ENCODE measurements around the gene IRAK3.

DNA sequence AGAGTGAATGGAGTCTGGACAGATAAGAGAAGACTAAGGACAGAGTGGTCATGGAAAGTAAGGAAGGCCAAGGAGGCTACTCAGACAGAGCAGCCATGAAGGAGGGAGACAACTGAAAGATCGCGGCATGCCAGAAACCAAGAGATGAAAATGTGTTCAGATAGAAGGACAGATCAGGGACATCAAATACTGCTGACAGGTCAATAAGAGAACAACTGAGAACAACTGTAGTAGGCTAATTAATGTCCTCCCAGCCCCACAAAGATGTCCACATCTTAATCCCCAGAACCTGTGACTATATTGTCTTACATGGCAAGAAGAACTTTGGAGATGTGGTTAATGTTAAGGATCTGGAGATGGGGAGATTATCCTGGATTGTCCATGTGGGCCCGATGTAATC lies 98.3 kb downstream of the IRAK3 start:
- TF ChIP-seq POLR2A (IDR thresholded peaks at IDR 0.05) (no peak), POLR2AphosphoS5 (IDR thresholded peaks at IDR 0.05) (no peak)
- TF ChIP-seq, protein P1, sequence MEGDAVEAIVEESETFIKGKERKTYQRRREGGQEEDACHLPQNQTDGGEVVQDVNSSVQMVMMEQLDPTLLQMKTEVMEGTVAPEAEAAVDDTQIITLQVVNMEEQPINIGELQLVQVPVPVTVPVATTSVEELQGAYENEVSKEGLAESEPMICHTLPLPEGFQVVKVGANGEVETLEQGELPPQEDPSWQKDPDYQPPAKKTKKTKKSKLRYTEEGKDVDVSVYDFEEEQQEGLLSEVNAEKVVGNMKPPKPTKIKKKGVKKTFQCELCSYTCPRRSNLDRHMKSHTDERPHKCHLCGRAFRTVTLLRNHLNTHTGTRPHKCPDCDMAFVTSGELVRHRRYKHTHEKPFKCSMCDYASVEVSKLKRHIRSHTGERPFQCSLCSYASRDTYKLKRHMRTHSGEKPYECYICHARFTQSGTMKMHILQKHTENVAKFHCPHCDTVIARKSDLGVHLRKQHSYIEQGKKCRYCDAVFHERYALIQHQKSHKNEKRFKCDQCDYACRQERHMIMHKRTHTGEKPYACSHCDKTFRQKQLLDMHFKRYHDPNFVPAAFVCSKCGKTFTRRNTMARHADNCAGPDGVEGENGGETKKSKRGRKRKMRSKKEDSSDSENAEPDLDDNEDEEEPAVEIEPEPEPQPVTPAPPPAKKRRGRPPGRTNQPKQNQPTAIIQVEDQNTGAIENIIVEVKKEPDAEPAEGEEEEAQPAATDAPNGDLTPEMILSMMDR (IDR thresholded peaks at IDR 0.05 in 8 of 11, conservative IDR thresholded peaks at IDR 0.05 in 3 of 11): no peak
